AG04450 (cell line): ENCODE data around the gene CELA2B. TPM values are rescaled to one million over a fixed set of nuclear protein-coding genes. Genes with fewer than 3 reads are reported as not detected.
"Not testable (repeated sequence)": the region's sequence is repeated elsewhere in the genome, so short reads cannot be mapped to it uniquely, and the experiment has no call there.

Source experiments
- CTCF ChIA-PET: fragments of 300-600, 350-600 bp; formaldehyde crosslinking; extraction: SDS; loops from one replicate; lab custom pipeline; 2022; ENCODE audit warnings: antibody characterized with exemption, inconsistent platforms; lab: Charles Lee
- POLR2A ChIA-PET: fragments of 350-600 bp; formaldehyde crosslinking; extraction: SDS; loops from one replicate; lab custom pipeline; 2021; ENCODE audit warnings: antibody characterized with exemption, inconsistent platforms; lab: Yijun Ruan, JAX
- DNase-seq: peaks from one replicate; pipeline ENCODE4 v3.0.0-alpha.2; 2011; ENCODE audit warnings: low read depth, low spot score
- H3K27ac ChIP-seq: one replicate; pipeline ENCODE4 v1.5.1; 2012; ENCODE audit warnings: low read depth, low read length, control low read depth
- H3K27me3 ChIP-seq: one replicate; pipeline ENCODE4 v1.6.0; 2012; ENCODE audit warnings: low read length; ENCODE audit not compliant: control insufficient read depth, insufficient read depth
- H3K4me3 ChIP-seq: 2 replicates; pipeline ENCODE4 v1.5.1; 2011; ENCODE audit warnings: mild to moderate bottlenecking, low read depth, low read length, control low read depth
- H3K9me3 ChIP-seq: 2 replicates; pipeline ENCODE4 v1.5.1; 2012; ENCODE audit warnings: low read length; ENCODE audit not compliant: control insufficient read depth, insufficient read depth
- CTCF ChIP-seq: IDR thresholded peaks from 2 replicates; pipeline ENCODE4 v1.5.1; 2011; ENCODE audit warnings: low read depth, low read length, control low read depth, inconsistent platforms
- polyA plus RNA-seq: library from polyadenylated mRNA; depleted of rRNA; stranded (reverse); fragments of >200 nt; gene quantifications from 2 replicates; pipeline ENCODE4 v1.2.3, GENCODE V29; 2011

CELA2B gene
- polyA plus RNA-seq, 1 experiment: not detected

- no peak overlapping the region for H3K4me3 ChIP-seq
- H3K27me3 ChIP-seq: peaks cover 9% of the 10 kb centered on the region
- no peak for TF ChIP-seq CTCF
- peaks cover 10% of the 10 kb centered on the region for H3K9me3 ChIP-seq
- peak; percentile 32 for DNase-seq
- H3K27ac ChIP-seq: peak overlapping the region; percentile 11
- ChIA-PET CTCF (no interaction called here), POLR2A (interaction anchor here (0.6 kb wide), 1 partner anchor 170 kb away, joined by 4 read pairs; no protein-coding TSS in a partner anchor)
Observed at GRCh38 chr1:15454256-15454655, 21.6 kb upstream of the CELA2B start.

- Histone ChIP-seq H3K27ac (no peak overlapping the region), H3K4me3 (no peak overlapping the region), H3K27me3 (peaks cover 9% of the 10 kb centered on the region), H3K9me3 (peaks cover 10% of the 10 kb centered on the region)
- TF ChIP-seq CTCF: no peak
- DNase-seq: no peak
- POLR2A ChIA-PET: no interaction called here
- CTCF ChIA-PET: interaction anchor here (0.6 kb wide), 1 partner anchor 28 kb away, joined by 4 read pairs; no protein-coding TSS in a partner anchor
Observed at GRCh38 chr1:15455522-15455921, 20.4 kb upstream of the CELA2B start.

- Histone ChIP-seq H3K9me3 (peaks cover 6% of the 10 kb centered on the region), H3K27ac (no peak within 1 kb of the TSS), H3K4me3 (no peak within 1 kb of the TSS), H3K27me3 (peaks cover 6% of the 10 kb centered on the region)
- DNase-seq: no peak
- no peak for TF ChIP-seq CTCF
- CTCF ChIA-PET: no interaction called here
- POLR2A ChIA-PET: no interaction called here
Observed at GRCh38 chr1:15456313-15456954, 19.5 kb upstream of the CELA2B start, which contains the start of gene CELA2A. CELA2A (plus strand) TSS chr1:15456732; CDS start chr1:15456754, 22 bp downstream.

- no peak for DNase-seq
- Histone ChIP-seq H3K27ac (no peak overlapping the region), H3K9me3 (no peaks in the 10 kb centered on the region), H3K27me3 (peaks cover 6% of the 10 kb centered on the region), H3K4me3 (no peak overlapping the region)
- ChIA-PET CTCF (no interaction called here), POLR2A (no interaction called here)
- no peak for TF ChIP-seq CTCF
Observed at GRCh38 chr1:15457585-15457984, 18.3 kb upstream of the CELA2B start.

GRCh38 chr1:15458388-15458787 lies 17.5 kb upstream of the CELA2B start:
- POLR2A ChIA-PET: not testable (repeated sequence)

More at GRCh38 chr1:15458388-15458787, 17.5 kb upstream of the CELA2B start:
- DNase-seq, H3K9me3 ChIP-seq, H3K27ac ChIP-seq, H3K4me3 ChIP-seq, H3K27me3 ChIP-seq: not testable (repeated sequence)
- CTCF ChIA-PET: interaction anchor here (0.6 kb wide), 1 partner anchor 49 kb away, joined by 4 read pairs; no protein-coding TSS in a partner anchor
